ENCODE results near the gene KIDINS220.

The KIDINS220 gene

GRCh38 chr2:8850845-8851487 is 13.6 kb upstream of the KIDINS220 start:
- DNase-seq = no peak

DNA sequence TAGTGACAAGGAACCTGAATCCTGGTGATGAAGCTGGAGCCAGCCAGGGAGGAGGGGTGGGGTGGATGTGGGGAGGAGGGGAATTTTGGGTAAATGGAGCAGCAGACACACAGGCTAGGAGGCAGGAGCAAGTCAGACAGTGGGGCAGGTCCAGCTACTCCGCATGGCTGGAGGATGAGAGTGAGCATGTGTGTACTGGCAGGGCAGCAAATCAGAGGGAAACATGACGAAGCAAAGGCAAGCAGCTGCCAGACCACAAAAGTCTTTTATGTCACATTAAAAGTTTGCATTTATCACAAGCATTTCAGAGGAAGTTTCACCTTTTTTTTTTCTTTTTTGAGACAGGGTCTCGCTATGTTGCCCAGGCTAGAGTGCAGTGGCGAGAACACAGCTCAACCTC is 11.9 kb upstream of the KIDINS220 start:
- DNase-seq = no peak

- no peak for DNase-seq
Measured at GRCh38 chr2:8848328-8849100, 11.1 kb upstream of the KIDINS220 start.

- DNase-seq = no peak
Measured at GRCh38 chr2:8847400-8847799, 10.0 kb upstream of the KIDINS220 start.

GRCh38 chr2:8841932-8842331 is 4.5 kb upstream of the KIDINS220 start:
- no peak for DNase-seq

DNA sequence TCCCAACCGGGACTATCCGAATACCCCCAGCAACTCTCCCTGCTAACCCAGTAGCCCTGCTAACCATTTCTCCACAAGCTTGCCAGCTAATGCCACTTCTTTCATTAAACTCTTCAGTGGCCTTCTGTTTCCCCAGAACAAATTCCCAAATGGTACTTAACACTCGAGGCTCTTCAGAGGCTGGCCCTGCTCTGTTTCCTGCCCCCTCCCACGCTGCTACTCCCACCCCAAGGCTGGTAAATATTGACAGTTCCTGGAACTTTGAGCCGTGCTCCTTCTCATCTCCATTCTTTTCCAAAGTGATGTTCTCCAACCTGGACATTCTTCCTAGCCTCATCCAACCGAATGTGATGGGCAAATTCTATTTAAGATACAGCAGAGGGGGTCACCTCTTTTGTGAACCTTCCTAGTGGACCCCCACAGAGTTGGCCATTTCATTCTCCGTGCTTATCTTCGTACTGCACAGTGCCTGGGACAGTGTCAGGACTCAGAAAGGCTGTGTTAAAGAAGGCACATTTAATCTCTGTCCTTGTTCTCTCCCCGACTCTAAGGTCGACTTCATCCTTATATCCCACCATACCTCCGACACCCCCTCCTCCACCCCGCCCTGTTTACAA is 3.2 kb upstream of the KIDINS220 start:
- no peak for DNase-seq

GRCh38 chr2:8839189-8839965 is 2.0 kb upstream of the KIDINS220 start:
- no peak for DNase-seq

- DNase-seq = no peak
Measured at GRCh38 chr2:8837795-8838140, 355 bp upstream of the KIDINS220 start.

- no peak for DNase-seq
Measured at GRCh38 chr2:8835279-8835678, 2.1 kb downstream of the KIDINS220 start.

DNA sequence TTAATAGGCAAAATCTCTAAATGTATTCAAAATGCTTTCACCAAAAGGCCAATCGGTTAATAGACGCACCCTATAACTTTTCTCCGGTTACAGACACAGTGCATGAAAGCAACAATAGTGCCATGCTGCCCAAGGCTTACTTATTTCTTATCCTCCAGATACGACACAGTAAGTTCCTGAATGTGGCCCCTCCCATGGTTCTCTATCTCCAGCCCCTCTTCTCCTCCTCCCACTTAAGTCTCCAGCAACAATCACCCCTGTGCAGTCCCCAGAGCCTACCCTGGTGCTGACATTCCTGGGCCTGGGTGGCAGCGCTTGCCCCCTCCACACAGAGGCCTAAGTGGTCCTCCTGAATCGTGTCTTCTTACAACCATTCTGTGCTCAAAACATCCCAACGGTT is 3.6 kb downstream of the KIDINS220 start:
- no peak for DNase-seq

GRCh38 chr2:8831516-8831915 is 5.9 kb downstream of the KIDINS220 start:
- DNase-seq = no peak

- DNase-seq = no peak
Measured at GRCh38 chr2:8827729-8828128, 9.7 kb downstream of the KIDINS220 start.

- DNase-seq = no peak
Measured at GRCh38 chr2:8822218-8822617, 15.2 kb downstream of the KIDINS220 start.

GRCh38 chr2:8821276-8822217 is 15.9 kb downstream of the KIDINS220 start:
- no peak for DNase-seq

DNA sequence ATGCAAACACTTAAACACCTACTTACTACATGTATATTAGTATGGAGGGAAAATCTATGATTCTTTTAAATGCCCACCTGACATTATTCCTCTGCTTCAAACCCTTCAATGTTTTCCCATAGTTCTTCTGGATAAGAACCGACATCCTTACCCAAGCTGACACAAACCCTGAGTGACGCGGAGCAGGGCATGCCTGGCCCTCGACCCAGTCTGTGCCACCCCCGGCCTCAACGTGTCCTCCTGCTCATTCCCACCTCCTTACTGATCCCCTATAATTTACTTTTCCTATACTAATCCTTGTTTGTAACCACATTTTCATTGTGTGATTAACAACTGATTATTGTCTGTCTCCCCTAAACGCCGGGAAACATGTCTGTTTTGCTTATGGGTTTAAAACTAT is 17.5 kb downstream of the KIDINS220 start:
- no peak for DNase-seq

- no peak for DNase-seq
Measured at GRCh38 chr2:8819194-8819593, 18.2 kb downstream of the KIDINS220 start.

- no peak for DNase-seq
Measured at GRCh38 chr2:8817221-8817620, 20.2 kb downstream of the KIDINS220 start.

- no peak for DNase-seq
Measured at GRCh38 chr2:8806885-8807704, 30.3 kb downstream of the KIDINS220 start.

- no peak for DNase-seq
Measured at GRCh38 chr2:8805278-8806210, 31.9 kb downstream of the KIDINS220 start.
